HG03439 (cell line): ENCODE measurements around the gene TTC22.

ENCODE experiments used
- ATAC-seq: cut with Tn5 transposase; IDR thresholded peaks from one replicate; pipeline ENCODE4 v1.9.1; 2021; ENCODE audit warnings: mild to moderate bottlenecking, moderate library complexity; ENCODE audit not compliant: unreplicated experiment

The TTC22 gene

DNA sequence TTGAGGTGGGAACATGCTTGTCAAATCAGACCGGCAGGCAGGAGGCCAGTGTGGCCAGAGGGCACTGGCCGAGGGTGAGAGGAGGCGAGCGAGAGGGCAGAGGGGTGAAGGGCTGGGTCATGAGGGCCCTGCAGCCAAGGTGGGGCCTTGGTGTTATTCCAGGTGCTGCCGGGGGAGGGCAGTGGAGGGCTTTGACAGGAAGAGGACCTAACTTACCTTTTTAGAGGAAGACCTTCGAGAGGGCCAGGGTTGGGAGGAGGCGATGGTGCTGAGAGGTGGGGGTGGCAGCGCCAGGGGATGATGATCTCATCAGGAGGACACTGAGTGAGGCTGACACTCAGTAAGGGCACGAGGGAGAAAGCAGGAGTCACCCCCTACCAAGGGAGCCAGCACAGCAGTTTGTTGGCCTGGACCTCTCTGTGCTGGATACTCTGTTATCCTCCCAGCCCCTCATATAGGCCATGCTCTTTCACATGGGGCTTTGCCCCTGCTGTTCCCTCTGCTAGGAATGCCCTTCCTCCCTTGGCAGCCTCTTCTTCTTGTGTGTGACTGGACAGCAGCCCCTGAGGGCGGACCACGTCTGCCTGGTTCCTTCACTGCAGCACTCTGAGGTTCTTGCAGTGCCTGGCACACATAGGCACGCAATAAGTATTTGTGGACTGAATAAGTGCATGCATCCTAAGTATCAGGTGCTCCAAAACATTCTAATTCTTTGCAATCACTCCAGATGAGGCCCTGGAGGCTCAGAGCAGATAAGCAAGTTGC is 7.5 kb upstream of the TTC22 start:
- no peak for ATAC-seq

DNA sequence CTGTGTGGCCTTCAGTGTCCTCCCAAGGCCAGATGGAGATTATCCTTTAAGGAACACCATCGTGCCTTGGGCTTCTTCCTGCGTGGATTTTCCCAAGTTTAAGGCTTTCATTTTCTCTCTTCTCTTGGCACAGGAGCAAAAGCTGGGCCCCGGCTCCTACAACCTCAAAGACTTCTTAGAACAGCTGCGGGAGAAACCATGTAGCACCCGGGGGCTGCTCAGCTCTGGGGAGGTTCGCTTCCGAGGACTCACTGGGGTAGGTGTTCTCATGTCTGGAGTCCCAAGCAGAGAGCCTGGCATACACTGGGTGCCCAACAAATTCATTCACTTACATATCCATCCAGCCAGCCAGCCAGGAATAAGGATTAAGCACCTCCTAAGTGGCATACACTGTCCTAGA is 6.6 kb upstream of the TTC22 start:
- no peak for ATAC-seq

DNA sequence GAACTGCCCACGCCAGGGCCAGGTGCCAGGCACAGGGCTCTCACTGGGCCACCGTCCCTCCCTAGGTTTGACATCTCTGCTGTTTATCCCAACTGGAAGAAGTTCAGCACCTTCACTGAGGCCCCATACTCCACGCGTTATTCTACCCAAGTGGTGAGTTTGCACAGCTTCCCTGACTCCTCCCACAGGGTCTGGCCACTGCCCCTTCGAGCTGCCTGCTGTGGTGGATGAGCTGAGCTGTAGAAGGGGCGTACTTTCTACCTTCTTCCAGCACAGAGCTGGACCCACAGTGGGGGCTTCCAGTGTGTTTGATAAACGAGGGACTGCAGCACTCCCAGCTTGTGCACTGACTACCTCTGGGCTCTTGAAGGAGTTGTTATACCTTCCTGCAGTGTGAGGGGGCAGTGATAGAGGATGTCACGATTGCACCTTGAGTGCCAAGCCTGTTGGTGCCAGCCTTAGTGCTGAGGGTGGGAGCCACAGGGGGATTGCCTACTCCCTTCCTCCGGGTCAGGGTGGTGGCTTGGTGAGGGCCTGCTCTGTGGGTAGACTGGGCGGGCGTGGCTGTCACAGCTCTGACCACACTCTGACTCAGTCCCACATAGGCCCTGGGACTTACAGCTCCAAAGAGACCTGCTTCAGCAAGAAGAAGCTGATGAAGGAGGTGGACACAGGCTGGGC is 5.9 kb upstream of the TTC22 start:
- no peak for ATAC-seq

DNA sequence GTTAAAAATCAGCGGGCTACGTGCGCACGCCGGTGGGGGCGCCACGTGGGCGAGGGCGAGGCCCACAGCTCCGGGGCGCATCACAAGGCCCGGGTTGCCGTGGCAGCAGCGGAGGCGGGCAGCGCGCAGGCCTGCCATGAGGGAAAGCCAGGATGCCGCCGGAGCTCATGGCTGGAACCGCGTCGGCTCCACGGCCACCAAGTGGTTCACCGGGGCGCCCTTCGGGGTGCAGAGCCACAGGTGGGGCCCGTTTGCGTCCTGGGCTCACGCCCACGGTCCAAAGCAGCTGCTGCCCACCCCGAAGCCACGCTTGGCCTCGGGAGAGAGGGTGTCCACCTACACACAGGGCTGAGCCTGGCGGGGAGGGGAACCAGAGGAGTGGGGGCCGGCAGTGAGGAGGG is 4.9 kb upstream of the TTC22 start:
- ATAC-seq: no peak

DNA sequence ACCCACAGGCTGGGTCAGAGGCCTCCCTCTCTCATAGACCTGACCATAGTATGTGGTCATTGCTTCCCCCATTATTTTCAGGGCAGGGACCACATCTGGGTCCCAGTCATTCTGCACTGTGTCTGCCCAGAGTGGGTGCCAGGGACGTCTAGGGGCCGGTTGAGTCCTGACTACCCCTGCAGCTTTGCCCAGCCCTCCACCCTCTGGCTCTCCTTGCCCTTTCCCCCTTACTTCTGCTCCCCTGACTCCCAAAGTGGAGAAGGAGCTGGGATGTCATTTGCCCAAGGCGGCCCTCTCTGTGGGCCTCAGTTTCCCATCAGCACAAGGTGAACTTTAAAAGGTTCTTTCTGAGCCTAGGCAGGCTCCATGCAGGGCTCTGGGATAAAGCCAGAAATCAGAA is 4.3 kb upstream of the TTC22 start:
- no peak for ATAC-seq

DNA sequence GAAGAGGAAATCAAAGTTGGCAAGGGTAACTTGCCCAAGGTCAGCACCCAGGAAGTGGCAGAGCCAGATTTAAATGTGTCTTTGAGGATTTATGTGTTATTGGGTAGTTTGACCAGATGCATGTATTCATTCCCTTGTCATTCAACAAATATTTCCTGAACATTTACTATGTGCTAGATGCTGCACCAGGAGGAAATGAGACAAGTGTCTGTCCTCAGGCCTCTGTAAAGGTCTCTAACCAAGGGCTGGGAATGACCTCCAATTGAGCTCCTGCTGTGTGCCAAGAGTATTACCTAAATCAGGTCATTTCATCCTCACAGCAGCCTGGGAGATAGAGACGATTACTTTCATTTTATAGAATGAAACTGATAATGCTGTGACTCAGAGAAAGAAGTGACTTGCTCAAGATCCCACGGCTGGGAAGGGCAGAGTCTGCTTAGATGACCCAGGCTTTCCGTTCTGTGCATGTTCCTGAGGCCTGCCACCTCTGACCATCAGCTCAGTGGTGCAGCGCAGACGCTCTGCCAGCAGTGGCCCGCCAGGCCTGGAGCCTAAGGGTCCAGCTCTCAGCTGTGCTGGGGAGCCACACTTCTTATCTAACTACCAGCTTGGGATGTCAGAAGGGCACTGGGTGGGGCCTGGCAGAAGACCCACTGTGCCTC is 3.5 kb upstream of the TTC22 start:
- ATAC-seq: no peak

DNA sequence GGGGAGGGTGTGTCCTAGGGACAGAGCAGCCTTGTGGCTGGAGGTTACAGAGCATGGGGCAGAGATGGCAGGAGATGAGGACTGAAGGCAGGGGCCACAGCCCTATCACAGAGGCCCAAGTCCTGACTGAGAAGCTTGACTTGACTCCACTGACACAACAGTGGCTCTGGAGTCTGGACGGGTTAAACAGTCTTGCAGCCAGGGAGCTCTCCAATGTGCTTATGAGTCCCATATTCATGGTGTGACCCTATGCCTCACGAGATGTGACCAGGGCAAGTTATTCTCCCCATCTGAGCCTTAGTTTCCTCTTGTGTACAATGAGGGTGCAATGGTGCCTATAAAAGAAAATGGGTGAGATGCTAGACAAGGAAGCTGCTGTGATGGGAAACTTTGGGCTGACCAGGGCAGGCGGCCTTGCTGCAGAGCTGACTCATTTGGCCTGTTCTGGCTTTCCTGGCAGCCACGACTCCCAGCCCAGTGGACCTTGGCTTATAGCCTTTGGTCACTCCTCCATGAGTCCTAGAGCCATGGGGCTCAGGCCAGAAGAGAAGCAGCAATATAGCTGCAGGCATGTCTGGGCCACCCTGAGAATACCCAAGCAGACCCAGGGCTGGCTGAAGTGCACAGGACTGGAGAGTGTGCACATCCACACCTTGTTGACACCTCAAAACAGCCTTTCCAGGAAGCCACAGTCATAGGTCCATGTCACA is 2.8 kb upstream of the TTC22 start:
- ATAC-seq: no peak

DNA sequence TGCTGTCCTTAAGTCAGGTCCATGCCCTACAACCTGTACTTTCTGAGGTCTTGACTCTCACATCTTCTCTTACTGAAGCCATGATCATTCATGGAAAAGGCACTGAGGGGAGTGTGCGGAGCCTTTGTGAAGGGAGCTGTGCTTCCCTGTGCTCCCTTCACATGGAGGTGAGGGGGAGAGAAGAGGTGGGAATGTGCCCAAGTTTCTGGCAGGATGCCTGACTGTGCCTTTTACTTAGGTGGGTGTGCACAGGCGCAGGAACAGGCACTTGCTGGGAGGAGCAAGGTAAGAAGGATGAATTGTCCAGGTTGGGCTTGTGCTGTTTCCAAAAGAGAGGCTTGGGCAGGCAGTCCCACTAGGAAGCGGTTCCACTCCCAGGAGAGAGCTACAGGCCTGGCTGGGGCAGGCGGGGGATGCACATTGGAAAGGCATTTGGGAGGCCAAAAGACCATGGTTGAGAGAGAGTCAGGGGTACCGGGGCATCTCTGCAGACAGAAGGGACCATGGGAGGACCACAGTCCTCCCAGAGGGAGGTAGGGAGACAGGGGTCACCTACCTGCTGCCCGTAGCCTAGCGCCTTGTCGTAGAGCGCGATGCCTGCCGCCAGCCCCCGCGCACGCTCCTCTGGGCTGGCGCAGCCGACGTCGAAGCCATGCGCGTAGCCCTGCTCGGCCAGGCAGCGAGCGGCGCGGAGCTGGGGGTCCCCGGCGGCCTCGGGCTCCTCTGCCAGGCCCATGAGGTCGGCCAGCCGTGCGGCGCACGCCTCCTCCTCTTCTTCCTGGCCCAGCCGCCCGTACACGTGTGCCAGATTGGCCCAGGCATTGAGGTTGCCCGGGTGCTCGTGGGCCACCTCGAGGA is 853 bp downstream of the TTC22 start:
- ATAC-seq: no peak

DNA sequence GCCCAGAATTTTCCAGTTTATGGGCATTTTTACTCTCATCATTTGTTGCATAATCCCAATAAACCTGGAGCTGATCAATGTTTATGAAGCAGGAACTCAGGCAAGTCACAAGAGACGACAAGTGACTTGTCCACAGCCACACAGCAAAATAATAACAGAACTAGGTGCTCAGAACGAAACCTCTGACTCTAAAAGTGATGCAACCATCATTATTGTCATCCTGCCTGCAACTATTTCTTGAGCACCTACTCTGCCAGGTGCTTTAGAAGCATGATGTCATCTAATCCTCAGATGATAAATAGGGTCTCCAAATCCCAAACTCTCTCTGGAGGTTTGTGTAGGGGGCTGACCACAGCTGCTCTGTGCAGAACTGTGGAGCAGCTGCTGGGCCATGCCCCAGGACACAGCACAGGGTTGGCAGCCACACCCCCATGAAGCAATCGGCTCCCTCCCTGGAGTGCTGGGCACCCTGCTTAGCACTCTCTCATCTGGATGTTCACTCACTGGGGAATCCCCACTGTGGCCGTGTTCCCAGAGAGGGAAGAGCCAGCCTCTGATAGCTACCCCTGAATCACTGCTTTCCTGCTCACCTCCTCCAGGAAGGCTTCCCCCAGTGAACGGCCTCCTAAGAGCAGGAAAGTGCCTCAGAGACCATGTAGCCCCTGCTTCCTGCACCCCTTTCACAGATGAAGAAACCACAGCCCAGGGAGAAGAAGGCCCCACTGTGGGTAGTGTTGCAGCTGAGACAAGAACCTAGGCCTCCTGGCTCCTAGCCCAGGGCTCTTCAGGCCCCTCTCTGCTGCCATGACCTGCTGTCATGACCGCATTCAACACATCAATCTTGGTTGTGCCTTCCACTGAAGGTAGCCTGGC is 2.1 kb downstream of the TTC22 start:
- ATAC-seq: no peak

DNA sequence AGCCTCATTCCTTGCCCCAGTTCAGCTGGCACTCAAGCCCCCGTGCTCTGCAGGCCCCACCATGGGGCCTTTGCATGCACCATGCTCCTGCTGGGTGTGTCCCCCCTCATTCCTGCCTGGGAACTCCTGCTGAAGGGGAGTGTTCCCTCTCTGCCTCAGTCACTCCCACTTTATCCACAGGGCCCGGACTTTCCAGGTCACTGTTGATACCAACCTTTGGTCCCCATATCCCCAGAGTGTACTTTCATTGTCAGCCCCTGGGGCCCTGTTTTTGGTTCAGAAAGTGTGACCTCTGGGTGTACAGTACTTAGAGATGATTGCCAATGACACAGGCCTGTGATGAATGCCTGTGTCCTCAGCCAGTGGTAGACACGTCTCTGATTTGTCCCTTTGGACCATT is 2.9 kb downstream of the TTC22 start:
- ATAC-seq: no peak

DNA sequence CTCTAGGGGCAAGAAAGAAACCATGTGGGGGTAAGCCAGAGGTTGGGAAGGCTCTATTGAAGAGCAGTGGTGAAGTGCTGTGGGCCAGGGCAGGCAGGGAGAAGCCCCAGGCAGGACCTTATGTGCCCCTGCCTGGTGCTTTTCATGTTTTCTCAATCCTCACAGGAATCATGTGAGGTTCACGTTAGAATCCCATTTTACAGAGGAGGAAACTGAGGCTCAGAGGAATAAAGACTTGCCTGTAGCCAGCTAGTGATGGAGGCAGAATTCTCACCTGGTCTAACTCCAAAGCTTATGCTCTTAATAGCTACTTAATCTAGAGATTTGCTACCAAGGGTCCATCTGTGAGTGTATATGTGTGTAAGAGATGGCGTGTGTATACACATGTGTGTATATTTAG is 4.2 kb downstream of the TTC22 start:
- ATAC-seq: no peak

DNA sequence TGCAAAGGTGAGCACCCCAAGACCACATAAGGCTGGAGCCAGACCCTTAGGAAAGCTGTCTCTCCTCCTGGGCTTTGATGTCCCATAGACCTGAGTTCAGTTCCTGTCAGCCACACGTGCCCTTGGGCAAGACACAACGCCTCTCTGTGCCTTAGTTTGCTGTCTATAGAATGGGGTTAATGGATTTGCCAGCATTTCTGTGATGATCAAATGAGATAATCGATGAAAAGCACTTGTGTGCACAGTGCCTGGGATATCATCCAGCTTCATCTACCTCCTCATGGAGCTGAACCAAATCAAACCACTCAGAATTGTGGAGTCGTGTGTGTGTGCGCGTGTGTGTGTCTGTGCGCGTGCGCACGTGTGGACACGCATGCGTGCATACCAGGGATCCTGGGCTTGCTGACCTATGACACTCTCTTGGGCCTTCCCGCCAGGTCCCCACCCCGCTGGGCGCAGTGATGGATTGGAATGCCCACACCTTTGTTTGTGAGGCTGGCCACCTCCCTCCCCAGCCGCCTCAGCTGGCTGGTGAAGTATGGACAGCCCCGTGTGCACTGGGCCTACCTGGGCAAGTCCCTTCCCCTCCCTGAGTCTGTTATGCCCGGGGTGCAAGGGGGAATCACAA is 5.2 kb downstream of the TTC22 start:
- ATAC-seq: no peak

DNA sequence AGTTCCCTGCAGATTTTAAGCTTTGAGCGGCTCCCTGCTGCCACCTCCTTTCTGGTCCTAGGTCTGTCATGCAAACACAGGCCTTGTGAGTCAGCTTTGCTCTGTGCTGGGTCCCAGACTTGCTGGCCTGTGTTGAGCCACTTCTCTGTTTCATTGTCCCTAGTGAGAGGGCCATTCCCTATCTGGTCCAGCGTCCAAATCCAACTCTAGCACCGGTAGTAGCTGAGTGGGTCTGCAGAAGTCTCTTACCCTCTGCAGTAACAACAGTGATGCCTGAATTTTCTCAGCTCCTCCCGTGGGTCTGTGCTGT is 5.8 kb downstream of the TTC22 start:
- no peak for ATAC-seq

DNA sequence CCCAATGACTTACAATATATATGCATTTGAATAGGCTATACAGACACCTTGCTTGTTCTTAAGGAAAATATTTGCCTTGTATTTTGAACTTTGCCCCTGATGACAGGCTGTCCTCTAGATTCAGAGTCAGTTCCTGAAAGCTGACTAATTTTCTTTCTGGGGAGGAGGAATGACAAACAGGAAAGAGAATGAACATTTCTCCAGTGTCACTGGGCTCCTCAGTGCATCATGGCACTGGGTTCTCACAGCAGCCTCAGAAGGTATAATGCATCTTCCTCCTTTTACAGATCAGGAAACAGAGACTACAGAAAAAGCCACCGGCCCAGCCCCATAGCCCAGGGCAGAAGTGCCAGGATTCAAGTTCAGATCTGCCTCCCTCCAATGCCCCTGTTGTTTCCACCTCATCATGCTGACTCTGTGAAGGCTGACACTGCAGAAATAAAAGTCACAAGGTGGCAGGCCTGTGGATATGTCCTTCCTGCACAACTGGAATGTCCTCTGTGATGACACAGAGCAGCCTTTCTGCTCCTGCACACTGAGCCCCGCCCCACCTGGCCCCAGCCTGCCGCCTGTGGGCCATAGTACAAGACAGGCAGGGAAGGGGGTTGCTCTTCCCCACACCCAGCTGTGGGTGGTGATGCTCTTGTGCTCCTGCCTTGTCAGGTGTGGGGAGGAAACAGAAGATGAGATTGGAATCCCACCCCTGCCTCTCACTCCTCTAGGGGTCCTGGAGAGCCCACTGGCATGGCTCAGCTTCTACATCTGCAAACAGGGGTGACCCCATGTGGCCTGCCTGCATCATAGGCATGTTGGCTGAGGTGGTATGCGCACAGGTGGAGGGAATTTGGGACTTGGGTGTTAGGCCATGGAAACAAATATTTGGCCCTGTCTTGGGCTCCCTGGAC is 6.4 kb downstream of the TTC22 start:
- no peak for ATAC-seq

DNA sequence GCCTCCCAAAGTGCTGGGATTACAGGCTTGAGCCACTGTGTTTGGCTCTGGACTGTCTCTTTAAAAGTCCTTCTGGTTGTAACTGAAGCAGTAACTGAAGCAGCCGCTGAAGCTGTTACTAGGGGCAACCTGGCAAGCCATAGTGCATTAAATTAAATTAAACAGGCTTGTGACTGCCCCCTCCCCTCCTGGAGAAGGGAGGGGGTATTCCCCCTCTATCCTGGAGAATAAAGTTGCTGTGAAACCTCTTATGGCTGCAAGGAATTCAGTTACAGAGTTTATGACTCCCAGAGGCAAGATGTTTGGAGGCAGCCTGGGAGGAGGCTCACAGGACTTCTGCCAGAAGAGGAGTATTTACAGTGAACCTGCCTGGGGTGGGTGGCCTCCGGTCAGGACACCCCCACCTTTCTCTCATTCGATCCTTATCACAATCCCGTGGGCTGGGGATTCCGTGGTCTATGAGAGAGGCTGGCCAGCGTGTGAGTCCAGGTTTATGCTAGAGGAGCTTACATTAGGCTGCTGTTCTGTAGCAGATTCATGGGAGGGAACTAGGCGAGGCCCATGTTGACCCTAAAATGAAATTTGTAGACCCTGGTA is 8.3 kb downstream of the TTC22 start:
- no peak for ATAC-seq

DNA sequence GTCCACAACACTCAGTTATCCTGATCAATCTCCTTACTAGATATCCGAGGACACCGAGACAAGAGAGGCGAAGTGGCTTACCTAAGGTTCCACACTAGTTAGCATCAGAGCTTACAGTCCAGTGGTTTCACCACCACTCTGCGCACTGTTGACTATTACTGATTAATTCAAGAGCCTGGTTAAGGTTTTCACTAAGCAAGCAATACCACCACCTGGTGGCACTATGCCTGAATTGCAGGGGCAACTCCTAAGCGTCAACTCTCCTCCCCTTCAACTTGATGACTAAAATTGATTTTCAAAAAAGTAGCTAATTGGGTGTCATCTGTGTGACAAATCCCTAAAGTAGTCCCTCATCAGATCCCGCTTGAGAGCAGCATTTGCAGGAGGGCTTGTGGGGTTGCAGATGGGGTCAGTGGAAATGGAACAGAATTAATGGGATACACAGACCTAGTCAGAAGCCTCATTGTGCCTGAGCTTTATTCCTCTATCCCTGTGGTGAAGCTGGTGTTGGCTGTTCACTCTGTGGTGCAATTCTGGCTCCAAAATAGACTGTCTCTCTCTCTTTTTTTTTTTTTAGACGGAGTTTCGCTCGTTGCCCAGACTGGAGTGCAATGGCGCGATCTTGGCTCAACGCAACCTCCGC is 9.1 kb downstream of the TTC22 start:
- no peak for ATAC-seq

DNA sequence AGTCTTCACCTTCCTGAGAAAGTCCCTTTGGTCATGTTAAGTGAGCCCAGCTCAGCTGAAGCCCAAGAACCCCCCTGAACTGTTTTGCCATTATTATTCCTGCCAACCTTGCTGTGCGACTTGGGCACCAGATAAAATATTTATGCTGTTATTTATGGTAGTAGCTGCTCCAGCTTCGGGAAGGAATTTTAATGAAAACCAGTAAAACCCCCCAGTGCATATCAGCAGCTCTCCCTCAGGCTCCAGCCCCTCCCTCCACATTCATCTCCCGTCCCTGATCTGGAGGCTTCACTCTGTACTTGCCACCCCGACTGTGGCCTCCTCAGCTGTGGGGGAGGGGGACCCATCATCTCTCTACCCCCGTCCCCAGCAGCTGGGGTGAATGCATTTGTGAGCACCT is 12.7 kb downstream of the TTC22 start:
- no peak for ATAC-seq

DNA sequence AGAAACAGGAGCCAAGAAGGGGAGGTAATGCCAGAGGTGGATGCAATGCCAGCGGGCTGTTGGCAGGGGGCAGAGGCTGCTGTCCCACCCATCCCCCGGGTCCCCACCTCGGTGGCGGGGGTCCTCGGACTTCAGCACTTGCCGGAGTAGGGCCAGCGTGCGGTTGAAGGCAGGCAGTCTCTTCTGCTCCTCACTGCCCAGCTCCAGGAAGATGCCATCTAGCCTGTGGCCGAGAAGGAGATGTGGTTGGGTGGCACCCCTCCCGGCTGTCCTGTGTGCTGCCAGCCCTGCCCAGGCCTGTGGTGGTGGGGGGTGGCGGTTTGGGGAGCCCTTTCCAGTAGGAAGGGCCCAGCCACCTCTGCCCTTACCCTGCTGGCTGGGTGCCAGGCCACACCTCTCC is 13.5 kb downstream of the TTC22 start:
- ATAC-seq: no peak
